ENCODE data around the gene HHAT. TPM values are rescaled to one million over a fixed set of nuclear protein-coding genes. Genes with fewer than 3 reads are reported as not detected.
"Not testable (repeated sequence)": the region's sequence is repeated elsewhere in the genome, so short reads cannot be mapped to it uniquely, and the experiment has no call there.

HHAT gene
- total RNA-seq, 2 experiments from 2014 or later = 0.76 to 1.3 TPM

GRCh38 chr1:210657806-210658205 is 329.1 kb downstream of the HHAT start:
- Mint-ChIP-seq H3K4me3 (no peak overlapping the region), H3K9me3 (peaks cover 4% of the 10 kb centered on the region), H3K27ac (no peak overlapping the region), H3K36me3 (ENCODE audit: low read depth) (no peaks in the 10 kb centered on the region), H3K27me3 (no peaks in the 10 kb centered on the region), H3K4me1 (no peaks in the 10 kb centered on the region)
- no peak for DNase-seq
- ChIA-PET CTCF (no interaction called here), POLR2A (no interaction called here)

- H3K9me3 Mint-ChIP-seq; H3K4me1 Mint-ChIP-seq; H3K27ac Mint-ChIP-seq; POLR2A ChIA-PET; H3K27me3 Mint-ChIP-seq; DNase-seq; CTCF ChIA-PET; H3K4me3 Mint-ChIP-seq; H3K36me3 Mint-ChIP-seq (ENCODE audit: low read depth): not testable (repeated sequence)
Measured at GRCh38 chr1:210661520-210661919, 332.8 kb downstream of the HHAT start.

- H3K4me1 Mint-ChIP-seq = no peaks in the 10 kb centered on the region
- CTCF ChIA-PET = no interaction called here
- H3K27me3 Mint-ChIP-seq = no peaks in the 10 kb centered on the region
- POLR2A ChIA-PET = no interaction called here
- no peaks in the 10 kb centered on the region for H3K36me3 Mint-ChIP-seq (ENCODE audit: low read depth)
- no peak for DNase-seq
- no peak overlapping the region for H3K27ac Mint-ChIP-seq
- no peak overlapping the region for H3K4me3 Mint-ChIP-seq
- no peaks in the 10 kb centered on the region for H3K9me3 Mint-ChIP-seq
Measured at GRCh38 chr1:210662291-210663050, 333.8 kb downstream of the HHAT start.

DNA sequence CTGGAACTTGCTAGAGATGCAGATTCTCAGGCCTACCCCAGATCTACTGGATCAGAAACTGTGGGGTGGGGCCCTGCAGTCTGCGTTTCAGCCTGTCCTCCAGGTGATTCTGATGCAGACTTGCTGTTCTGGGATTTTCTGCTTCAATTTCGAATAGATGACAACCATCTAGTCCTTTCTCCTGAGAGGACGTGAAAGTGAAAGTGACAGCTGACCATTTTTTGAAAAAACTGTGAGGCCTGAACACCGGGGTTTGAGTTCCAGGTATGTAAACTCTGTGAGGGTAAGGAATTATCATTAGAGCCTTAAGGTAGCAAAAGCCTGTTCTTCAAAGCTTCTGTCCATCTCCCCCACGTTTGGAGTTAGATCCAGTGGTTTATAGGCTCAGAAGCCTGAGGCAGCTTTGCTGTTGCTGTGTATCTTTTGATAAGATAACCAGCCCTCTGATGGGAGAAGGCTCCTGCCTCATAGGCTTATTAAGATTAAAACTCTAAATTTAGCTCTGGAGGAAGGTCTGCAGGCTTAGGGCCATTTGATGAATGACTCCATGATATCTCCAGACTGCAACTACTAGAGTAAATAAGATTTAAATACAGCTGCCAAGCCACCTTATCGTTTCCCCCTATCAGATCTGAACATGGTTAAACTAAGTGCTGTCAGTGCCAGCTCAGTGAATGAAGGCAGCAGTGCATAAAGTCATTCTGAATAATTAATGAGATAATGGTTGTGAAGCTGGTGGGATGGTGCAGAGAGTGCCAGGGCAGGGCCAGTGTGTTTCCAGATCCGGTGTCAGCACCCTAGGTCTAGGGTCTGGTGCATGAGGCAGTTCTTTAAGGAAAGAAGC is 335.2 kb downstream of the HHAT start:
- no peaks in the 10 kb centered on the region for H3K9me3 Mint-ChIP-seq
- no peaks in the 10 kb centered on the region for H3K27me3 Mint-ChIP-seq
- POLR2A ChIA-PET = no interaction called here
- no peaks in the 10 kb centered on the region for H3K4me1 Mint-ChIP-seq
- CTCF ChIA-PET = no interaction called here
- no peak overlapping the region for H3K27ac Mint-ChIP-seq
- no peak overlapping the region for H3K4me3 Mint-ChIP-seq
- H3K36me3 Mint-ChIP-seq (ENCODE audit: low read depth) = no peaks in the 10 kb centered on the region
- no peak for DNase-seq

GRCh38 chr1:210669951-210670350 is 341.2 kb downstream of the HHAT start:
- H3K4me1 Mint-ChIP-seq = no peaks in the 10 kb centered on the region
- DNase-seq = no peak
- H3K27ac Mint-ChIP-seq = no peak overlapping the region
- no peaks in the 10 kb centered on the region for H3K36me3 Mint-ChIP-seq (ENCODE audit: low read depth)
- no peak overlapping the region for H3K4me3 Mint-ChIP-seq
- no peaks in the 10 kb centered on the region for H3K27me3 Mint-ChIP-seq
- ChIA-PET CTCF (no interaction called here), POLR2A (no interaction called here)
- no peaks in the 10 kb centered on the region for H3K9me3 Mint-ChIP-seq

GRCh38 chr1:210674151-210674550 is 345.4 kb downstream of the HHAT start:
- Mint-ChIP-seq H3K4me3 (no peak overlapping the region), H3K9me3 (no peaks in the 10 kb centered on the region), H3K36me3 (ENCODE audit: low read depth) (no peaks in the 10 kb centered on the region), H3K27ac (no peak overlapping the region), H3K4me1 (no peaks in the 10 kb centered on the region), H3K27me3 (no peaks in the 10 kb centered on the region)
- ChIA-PET POLR2A (no interaction called here), CTCF (no interaction called here)
- DNase-seq = no peak

DNA sequence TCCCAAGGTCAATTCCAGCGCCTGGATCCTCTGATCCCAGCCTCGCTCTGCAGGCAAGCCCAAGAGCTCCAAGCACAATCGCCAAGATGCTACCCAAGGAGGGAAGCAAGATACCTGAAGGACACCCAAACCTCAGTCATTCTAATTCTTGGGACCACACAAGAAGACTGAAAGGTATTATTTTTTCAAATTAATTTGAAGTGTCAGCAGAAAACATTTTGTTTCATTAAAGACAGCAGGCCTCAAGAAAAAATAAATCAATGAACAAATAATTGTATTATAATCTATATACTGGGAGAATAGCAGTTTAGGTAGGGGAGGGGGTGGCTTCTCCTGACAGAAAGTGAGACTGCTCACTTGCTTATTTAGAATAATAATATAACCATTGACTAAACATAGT is 347.8 kb downstream of the HHAT start:
- no peak overlapping the region for H3K27ac Mint-ChIP-seq
- H3K4me1 Mint-ChIP-seq = no peaks in the 10 kb centered on the region
- H3K4me3 Mint-ChIP-seq = no peak overlapping the region
- no peak for DNase-seq
- no peaks in the 10 kb centered on the region for H3K36me3 Mint-ChIP-seq (ENCODE audit: low read depth)
- no peaks in the 10 kb centered on the region for H3K27me3 Mint-ChIP-seq
- POLR2A ChIA-PET = no interaction called here
- no peaks in the 10 kb centered on the region for H3K9me3 Mint-ChIP-seq
- CTCF ChIA-PET = no interaction called here

GRCh38 chr1:210677533-210677932 is 348.8 kb downstream of the HHAT start:
- Mint-ChIP-seq H3K9me3 (no peaks in the 10 kb centered on the region), H3K27ac (no peak overlapping the region), H3K36me3 (ENCODE audit: low read depth) (no peaks in the 10 kb centered on the region), H3K4me1 (no peaks in the 10 kb centered on the region), H3K4me3 (no peak overlapping the region), H3K27me3 (no peaks in the 10 kb centered on the region)
- ChIA-PET POLR2A (no interaction called here), CTCF (no interaction called here)
- DNase-seq = no peak

- H3K9me3 Mint-ChIP-seq = no peaks in the 10 kb centered on the region
- POLR2A ChIA-PET = no interaction called here
- CTCF ChIA-PET = interaction anchor here (1.1 kb wide), 1 partner anchor 304 kb away, joined by 3 read pairs; no protein-coding TSS in a partner anchor
- H3K27me3 Mint-ChIP-seq = no peaks in the 10 kb centered on the region
- no peak overlapping the region for H3K27ac Mint-ChIP-seq
- no peaks in the 10 kb centered on the region for H3K4me1 Mint-ChIP-seq
- H3K4me3 Mint-ChIP-seq = no peak overlapping the region
- DNase-seq = no peak
- no peaks in the 10 kb centered on the region for H3K36me3 Mint-ChIP-seq (ENCODE audit: low read depth)
Measured at GRCh38 chr1:210678306-210678705, 349.6 kb downstream of the HHAT start.

DNA sequence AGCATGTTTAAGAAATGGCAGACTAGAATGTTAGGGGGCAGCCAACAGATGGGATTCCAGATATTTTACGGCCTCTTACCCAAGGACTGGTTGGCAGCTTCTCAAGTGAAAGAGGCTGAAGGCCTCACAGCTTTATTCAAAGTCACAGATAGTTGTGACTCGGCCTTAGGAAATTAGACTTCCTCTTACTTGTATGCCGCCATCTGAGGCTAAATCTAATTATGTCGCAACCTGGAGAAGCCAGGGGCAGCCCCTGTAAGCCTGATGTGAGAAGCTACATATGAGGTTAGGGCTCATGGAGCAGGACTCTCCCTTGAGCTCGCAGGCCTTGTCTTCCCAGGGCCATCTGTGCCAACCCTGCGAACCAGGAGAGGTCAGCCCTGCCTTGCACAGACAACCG is 352.5 kb downstream of the HHAT start:
- Mint-ChIP-seq H3K36me3 (ENCODE audit: low read depth) (no peaks in the 10 kb centered on the region), H3K27ac (no peak overlapping the region), H3K4me1 (peaks cover 1% of the 10 kb centered on the region), H3K27me3 (no peaks in the 10 kb centered on the region), H3K9me3 (no peaks in the 10 kb centered on the region), H3K4me3 (no peak overlapping the region)
- ChIA-PET CTCF (no interaction called here), POLR2A (no interaction called here)
- no peak for DNase-seq

DNA sequence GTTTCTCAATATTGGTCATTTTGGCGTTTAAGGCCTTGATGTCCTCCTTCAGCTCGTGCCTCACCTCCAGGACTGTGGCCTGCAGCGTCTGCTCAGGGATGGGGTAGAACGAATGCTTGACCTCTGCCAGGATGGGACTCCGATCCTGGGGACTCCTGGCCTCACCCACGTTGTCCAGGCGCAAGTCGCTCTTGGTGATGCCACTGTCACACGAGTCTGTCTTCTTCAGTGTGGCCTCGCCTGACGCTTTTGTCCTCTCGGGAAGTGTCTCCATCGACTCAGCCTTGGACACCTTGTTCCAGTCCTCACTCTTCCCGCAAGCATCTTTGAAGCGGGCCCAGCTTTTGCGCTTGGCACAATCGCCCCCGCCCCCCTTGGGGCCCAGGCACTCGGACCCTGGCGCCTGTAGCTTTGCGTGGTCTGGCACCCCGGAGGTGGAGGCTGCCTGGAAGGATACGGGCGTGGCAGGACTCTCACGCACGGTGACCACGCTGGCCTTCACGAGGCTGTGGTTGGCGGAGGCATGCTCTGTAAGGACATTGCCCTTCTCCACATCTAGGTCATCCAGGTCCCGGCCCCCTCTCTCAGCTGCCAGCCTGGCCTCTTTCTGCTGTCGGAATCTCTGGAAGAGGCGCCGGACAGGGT is 354.8 kb downstream of the HHAT start:
- H3K4me3 Mint-ChIP-seq = no peak overlapping the region
- POLR2A ChIA-PET = no interaction called here
- H3K4me1 Mint-ChIP-seq = peaks cover 4% of the 10 kb centered on the region
- DNase-seq = no peak
- H3K36me3 Mint-ChIP-seq (ENCODE audit: low read depth) = no peaks in the 10 kb centered on the region
- H3K9me3 Mint-ChIP-seq = no peaks in the 10 kb centered on the region
- no peak overlapping the region for H3K27ac Mint-ChIP-seq
- CTCF ChIA-PET = no interaction called here
- peaks cover 1% of the 10 kb centered on the region for H3K27me3 Mint-ChIP-seq

- DNase-seq = no peak
- Mint-ChIP-seq H3K27me3 (peaks cover 1% of the 10 kb centered on the region), H3K36me3 (ENCODE audit: low read depth) (no peaks in the 10 kb centered on the region), H3K4me1 (peaks cover 4% of the 10 kb centered on the region), H3K4me3 (no peak overlapping the region), H3K9me3 (no peaks in the 10 kb centered on the region), H3K27ac (no peak overlapping the region)
- ChIA-PET CTCF (no interaction called here), POLR2A (no interaction called here)
Measured at GRCh38 chr1:210684466-210685294, 356.0 kb downstream of the HHAT start.

- Mint-ChIP-seq H3K4me1 (peaks cover 4% of the 10 kb centered on the region), H3K36me3 (ENCODE audit: low read depth) (no peaks in the 10 kb centered on the region), H3K4me3 (no peak overlapping the region), H3K27me3 (peaks cover 1% of the 10 kb centered on the region), H3K9me3 (no peaks in the 10 kb centered on the region), H3K27ac (no peak overlapping the region)
- DNase-seq = no peak
- ChIA-PET POLR2A (no interaction called here), CTCF (no interaction called here)
Measured at GRCh38 chr1:210685295-210685650, 356.6 kb downstream of the HHAT start.
